ENCODE results near the gene ADH7.

The ADH7 gene

DNA sequence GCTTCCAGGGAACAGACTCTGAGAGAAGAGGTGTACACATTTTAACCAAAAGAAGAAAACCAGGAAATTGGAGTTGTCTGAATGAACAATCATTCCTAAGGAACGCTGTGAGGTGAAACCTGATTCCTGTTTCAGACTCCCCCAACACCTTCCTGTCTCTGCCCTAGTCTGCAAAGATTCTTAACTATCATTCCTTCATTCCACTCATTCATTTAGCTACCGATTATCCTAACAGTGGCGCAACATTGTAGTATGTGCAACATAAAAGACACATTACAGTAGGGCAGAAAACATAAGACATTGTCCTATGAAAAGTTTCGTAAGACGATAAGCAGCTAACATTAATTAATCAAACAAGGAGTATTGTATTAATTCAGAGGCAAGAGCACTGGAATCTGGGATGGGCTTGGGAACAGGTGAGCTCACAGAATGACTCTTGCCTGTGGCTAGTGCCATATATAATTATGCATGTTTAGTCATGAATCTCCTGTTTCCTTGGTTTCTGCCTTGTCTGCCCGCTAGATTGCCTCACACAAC is 23.8 kb upstream of the ADH7 start:
- Histone ChIP-seq H3K27ac (ENCODE audit: low read depth, low read length, severe bottlenecking) (no peak overlapping the region), H3K4me1 (ENCODE audit: control insufficient read depth, insufficient read depth, low read length, poor library complexity, severe bottlenecking) (no peaks in the 10 kb centered on the region), H3K36me3 (ENCODE audit: control insufficient read depth, insufficient read depth, low read length) (no peaks in the 10 kb centered on the region), H3K4me3 (ENCODE audit: extremely low read depth, insufficient read depth, low read length, poor library complexity, severe bottlenecking) (no peak overlapping the region), H3K9me3 (ENCODE audit: control insufficient read depth, low read length) (no peaks in the 10 kb centered on the region)
- WGBS, 2 experiments (ENCODE audit: insufficient coverage in 2 of 2) = 78 to 80% methylated on average over 3 to 6 of the region's 6 CpGs

GRCh38 chr4:99457676-99458075 is 22.5 kb upstream of the ADH7 start:
- no peaks in the 10 kb centered on the region for H3K9me3 ChIP-seq (ENCODE audit: control insufficient read depth, low read length)
- H3K4me1 ChIP-seq (ENCODE audit: control insufficient read depth, insufficient read depth, low read length, poor library complexity, severe bottlenecking) = no peaks in the 10 kb centered on the region
- no peak overlapping the region for H3K4me3 ChIP-seq (ENCODE audit: extremely low read depth, insufficient read depth, low read length, poor library complexity, severe bottlenecking)
- H3K36me3 ChIP-seq (ENCODE audit: control insufficient read depth, insufficient read depth, low read length) = no peaks in the 10 kb centered on the region
- H3K27ac ChIP-seq (ENCODE audit: low read depth, low read length, severe bottlenecking) = no peak overlapping the region

DNA sequence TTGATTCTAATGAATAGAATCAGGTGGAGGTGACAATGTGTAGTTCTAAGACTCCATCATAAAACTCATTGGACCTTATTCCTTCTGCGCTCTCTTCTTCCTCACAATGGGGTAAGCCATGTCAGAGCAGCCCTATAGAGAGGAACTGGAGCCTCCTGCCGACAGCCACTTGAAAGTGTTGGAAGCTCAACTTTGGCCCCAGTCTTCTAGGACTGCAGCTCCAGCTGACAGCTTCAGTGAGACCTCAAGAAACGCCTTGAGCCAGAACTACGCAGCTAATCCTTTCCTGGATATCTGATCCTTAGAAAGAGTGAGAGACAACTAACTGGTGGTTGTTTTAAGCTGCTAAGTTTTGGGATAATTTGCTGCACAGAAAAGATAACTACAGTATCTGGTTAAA is 22.1 kb upstream of the ADH7 start:
- no peaks in the 10 kb centered on the region for H3K4me1 ChIP-seq (ENCODE audit: control insufficient read depth, insufficient read depth, low read length, poor library complexity, severe bottlenecking)
- no peak overlapping the region for H3K4me3 ChIP-seq (ENCODE audit: extremely low read depth, insufficient read depth, low read length, poor library complexity, severe bottlenecking)
- H3K36me3 ChIP-seq (ENCODE audit: control insufficient read depth, insufficient read depth, low read length) = no peaks in the 10 kb centered on the region
- 88 to 96% methylated on average over 3 to 4 of the region's 4 CpGs for WGBS, 2 experiments (ENCODE audit: insufficient coverage in 2 of 2)
- no peak overlapping the region for H3K27ac ChIP-seq (ENCODE audit: low read depth, low read length, severe bottlenecking)
- no peaks in the 10 kb centered on the region for H3K9me3 ChIP-seq (ENCODE audit: control insufficient read depth, low read length)

- no peak overlapping the region for H3K4me3 ChIP-seq (ENCODE audit: extremely low read depth, insufficient read depth, low read length, poor library complexity, severe bottlenecking)
- H3K4me1 ChIP-seq (ENCODE audit: control insufficient read depth, insufficient read depth, low read length, poor library complexity, severe bottlenecking) = peaks cover 5% of the 10 kb centered on the region
- WGBS, 2 experiments (ENCODE audit: insufficient coverage in 2 of 2) = no CpG with 5 or more reads among the region's 3 CpGs
- peak overlapping the region; percentile 58 for H3K27ac ChIP-seq (ENCODE audit: low read depth, low read length, severe bottlenecking)
- no peaks in the 10 kb centered on the region for H3K36me3 ChIP-seq (ENCODE audit: control insufficient read depth, insufficient read depth, low read length)
- H3K9me3 ChIP-seq (ENCODE audit: control insufficient read depth, low read length) = no peaks in the 10 kb centered on the region
These were observed 12.4 kb upstream of the ADH7 start for GRCh38 chr4:99447513-99447912.

DNA sequence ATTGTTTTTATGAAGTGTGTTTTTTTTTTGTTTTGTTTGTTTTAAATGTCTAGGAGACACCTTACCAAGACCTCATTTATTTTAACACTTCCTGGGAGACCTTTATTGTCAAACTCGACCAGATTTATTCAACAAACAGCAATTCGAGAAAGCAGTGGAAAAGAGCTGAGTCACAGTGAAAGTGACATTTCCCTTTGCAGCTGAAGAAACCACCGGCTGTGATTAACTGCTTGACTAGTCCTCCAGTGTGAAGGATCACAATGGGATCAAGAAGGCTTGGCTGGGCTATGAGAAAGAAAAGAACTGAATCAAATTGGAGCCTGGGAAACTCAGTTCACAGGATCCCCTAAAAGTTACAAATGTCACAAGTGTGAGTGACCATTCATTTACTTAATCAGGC is 11.9 kb upstream of the ADH7 start:
- 20 to 29% methylated on average over 1 of the region's 3 CpGs for WGBS, 2 experiments (ENCODE audit: insufficient coverage in 2 of 2)
- no peaks in the 10 kb centered on the region for H3K36me3 ChIP-seq (ENCODE audit: control insufficient read depth, insufficient read depth, low read length)
- peaks cover 5% of the 10 kb centered on the region for H3K4me1 ChIP-seq (ENCODE audit: control insufficient read depth, insufficient read depth, low read length, poor library complexity, severe bottlenecking)
- H3K4me3 ChIP-seq (ENCODE audit: extremely low read depth, insufficient read depth, low read length, poor library complexity, severe bottlenecking) = no peak overlapping the region
- H3K9me3 ChIP-seq (ENCODE audit: control insufficient read depth, low read length) = no peaks in the 10 kb centered on the region
- peak overlapping the region; percentile 58 for H3K27ac ChIP-seq (ENCODE audit: low read depth, low read length, severe bottlenecking)

DNA sequence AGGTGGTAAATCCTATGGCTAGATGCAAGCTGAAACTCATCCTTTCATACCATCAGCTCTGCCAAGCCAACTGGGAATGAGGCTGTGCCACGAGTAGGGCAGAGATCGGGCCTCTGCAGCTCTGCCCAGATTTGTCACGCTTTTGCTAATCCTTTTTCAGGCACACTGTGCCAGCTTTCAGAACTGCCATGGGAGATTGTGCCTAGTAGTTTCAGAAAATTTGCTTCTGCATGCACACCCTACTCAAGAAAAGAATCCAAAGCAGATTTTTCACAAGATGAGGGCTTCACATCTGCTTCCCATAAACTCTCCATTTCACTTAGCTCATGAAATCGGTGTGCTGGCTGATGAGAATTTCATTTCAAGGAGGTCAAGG is 3.3 kb upstream of the ADH7 start:
- Histone ChIP-seq H3K9me3 (ENCODE audit: control insufficient read depth, low read length) (no peaks in the 10 kb centered on the region), H3K27ac (ENCODE audit: low read depth, low read length, severe bottlenecking) (no peak overlapping the region), H3K4me3 (ENCODE audit: extremely low read depth, insufficient read depth, low read length, poor library complexity, severe bottlenecking) (no peak overlapping the region), H3K4me1 (ENCODE audit: control insufficient read depth, insufficient read depth, low read length, poor library complexity, severe bottlenecking) (no peaks in the 10 kb centered on the region), H3K36me3 (ENCODE audit: control insufficient read depth, insufficient read depth, low read length) (no peaks in the 10 kb centered on the region)
- WGBS, 2 experiments (ENCODE audit: insufficient coverage in 2 of 2) = 86 to 90% methylated on average over 3 of the region's 4 CpGs

- Histone ChIP-seq H3K4me1 (ENCODE audit: control insufficient read depth, insufficient read depth, low read length, poor library complexity, severe bottlenecking) (no peaks in the 10 kb centered on the region), H3K36me3 (ENCODE audit: control insufficient read depth, insufficient read depth, low read length) (no peaks in the 10 kb centered on the region), H3K27ac (ENCODE audit: low read depth, low read length, severe bottlenecking) (no peak overlapping the region), H3K4me3 (ENCODE audit: extremely low read depth, insufficient read depth, low read length, poor library complexity, severe bottlenecking) (no peak overlapping the region), H3K9me3 (ENCODE audit: control insufficient read depth, low read length) (no peaks in the 10 kb centered on the region)
- WGBS, 2 experiments (ENCODE audit: insufficient coverage in 2 of 2) = 90% methylated on average over 2 of the region's 5 CpGs; no CpG with 5 or more reads in 1 of the 2 experiments
These were observed 2.7 kb upstream of the ADH7 start for GRCh38 chr4:99437723-99438404.

GRCh38 chr4:99436976-99437722 is 2.0 kb upstream of the ADH7 start:
- Histone ChIP-seq H3K9me3 (ENCODE audit: control insufficient read depth, low read length) (no peaks in the 10 kb centered on the region), H3K4me3 (ENCODE audit: extremely low read depth, insufficient read depth, low read length, poor library complexity, severe bottlenecking) (no peak overlapping the region), H3K4me1 (ENCODE audit: control insufficient read depth, insufficient read depth, low read length, poor library complexity, severe bottlenecking) (no peaks in the 10 kb centered on the region), H3K27ac (ENCODE audit: low read depth, low read length, severe bottlenecking) (no peak overlapping the region), H3K36me3 (ENCODE audit: control insufficient read depth, insufficient read depth, low read length) (no peaks in the 10 kb centered on the region)
- WGBS, 2 experiments (ENCODE audit: insufficient coverage in 2 of 2) = 93 to 97% methylated on average over 3 of the region's 3 CpGs

- WGBS, 2 experiments (ENCODE audit: insufficient coverage in 2 of 2) = 80% methylated on average over 1 of the region's 2 CpGs; no CpG with 5 or more reads in 1 of the 2 experiments
- no peaks in the 10 kb centered on the region for H3K4me1 ChIP-seq (ENCODE audit: control insufficient read depth, insufficient read depth, low read length, poor library complexity, severe bottlenecking)
- no peaks in the 10 kb centered on the region for H3K36me3 ChIP-seq (ENCODE audit: control insufficient read depth, insufficient read depth, low read length)
- H3K27ac ChIP-seq (ENCODE audit: low read depth, low read length, severe bottlenecking) = no peak overlapping the region
- H3K9me3 ChIP-seq (ENCODE audit: control insufficient read depth, low read length) = no peaks in the 10 kb centered on the region
- H3K4me3 ChIP-seq (ENCODE audit: extremely low read depth, insufficient read depth, low read length, poor library complexity, severe bottlenecking) = no peak overlapping the region
These were observed 1.3 kb upstream of the ADH7 start for GRCh38 chr4:99436462-99436861.

GRCh38 chr4:99430106-99430505 is 5.0 kb downstream of the ADH7 start:
- Histone ChIP-seq H3K9me3 (ENCODE audit: control insufficient read depth, low read length) (no peaks in the 10 kb centered on the region), H3K4me3 (ENCODE audit: extremely low read depth, insufficient read depth, low read length, poor library complexity, severe bottlenecking) (no peak overlapping the region), H3K4me1 (ENCODE audit: control insufficient read depth, insufficient read depth, low read length, poor library complexity, severe bottlenecking) (no peaks in the 10 kb centered on the region), H3K36me3 (ENCODE audit: control insufficient read depth, insufficient read depth, low read length) (no peaks in the 10 kb centered on the region), H3K27ac (ENCODE audit: low read depth, low read length, severe bottlenecking) (no peak overlapping the region)

DNA sequence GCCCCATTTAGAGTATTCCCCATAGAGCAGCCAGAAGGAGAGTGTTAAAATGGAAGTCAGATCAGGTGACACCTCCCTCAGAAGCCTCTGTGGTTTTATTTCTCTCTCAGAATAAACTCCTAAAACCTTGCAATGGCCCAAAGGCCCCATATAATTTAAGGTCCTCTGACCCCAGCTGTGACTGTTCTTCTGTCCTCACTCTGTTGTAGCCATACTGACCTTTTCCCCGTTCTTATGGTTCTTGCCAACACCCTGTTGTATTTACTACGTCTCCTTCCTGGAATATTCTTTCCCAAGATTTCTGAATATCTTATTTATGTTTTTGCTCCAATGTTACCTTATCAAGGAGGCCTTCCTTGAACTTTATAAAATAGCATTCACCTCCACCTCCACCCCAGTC is 18.0 kb downstream of the ADH7 start:
- no peaks in the 10 kb centered on the region for H3K36me3 ChIP-seq (ENCODE audit: control insufficient read depth, insufficient read depth, low read length)
- no peak overlapping the region for H3K27ac ChIP-seq (ENCODE audit: low read depth, low read length, severe bottlenecking)
- no peaks in the 10 kb centered on the region for H3K9me3 ChIP-seq (ENCODE audit: control insufficient read depth, low read length)
- H3K4me1 ChIP-seq (ENCODE audit: control insufficient read depth, insufficient read depth, low read length, poor library complexity, severe bottlenecking) = no peaks in the 10 kb centered on the region
- WGBS, 2 experiments (ENCODE audit: insufficient coverage in 2 of 2) = 86 to 100% methylated on average over 1 to 2 of the region's 2 CpGs
- no peak overlapping the region for H3K4me3 ChIP-seq (ENCODE audit: extremely low read depth, insufficient read depth, low read length, poor library complexity, severe bottlenecking)
